Measurements from ENCODE around the gene SDK2.
A peak's percentile ranks its signal among the peaks of the same experiment; 100 is the strongest.

Gene SDK2

DNA sequence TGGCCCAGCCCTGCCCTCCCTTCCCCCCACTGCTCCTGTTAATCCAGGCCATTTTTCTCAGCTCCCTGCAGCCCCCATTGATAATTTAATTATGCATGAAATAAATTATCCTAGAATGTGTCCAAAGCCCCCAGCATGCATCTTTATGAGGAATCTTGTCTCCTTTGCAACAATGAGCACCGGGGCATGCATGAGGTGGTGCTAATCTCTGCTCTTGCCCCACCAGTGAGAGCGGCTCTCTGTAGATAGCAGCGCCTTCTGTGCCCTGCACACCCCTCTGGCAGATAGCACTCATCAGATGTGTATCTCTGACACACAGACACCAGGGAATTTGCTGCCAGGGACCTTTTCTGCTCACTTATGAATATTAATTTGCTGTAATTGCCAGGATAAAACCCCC lies 192.2 kb downstream of the SDK2 start:
- DNase-seq (ENCODE audit: low spot score): no peak

DNA sequence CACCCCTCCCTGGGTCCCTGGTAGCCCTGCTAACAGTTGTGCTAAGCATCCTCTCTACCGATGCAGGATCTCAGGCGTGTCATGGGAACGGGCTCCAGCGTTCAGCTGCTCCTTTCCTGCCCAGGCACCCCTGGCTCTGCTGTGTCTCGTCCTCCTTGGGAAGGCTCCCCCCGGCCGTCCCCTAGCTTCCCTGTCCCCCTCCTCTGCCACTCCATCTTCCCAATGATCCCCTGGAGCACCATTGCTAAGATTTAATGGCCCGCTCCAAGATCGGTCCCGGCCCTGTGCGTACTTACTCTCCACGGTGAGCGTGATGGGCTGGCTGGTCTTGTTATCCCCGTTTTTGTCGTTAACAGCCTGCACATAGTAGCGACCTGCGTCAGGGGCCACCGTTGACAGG lies 196.9 kb downstream of the SDK2 start:
- DNase-seq (ENCODE audit: low spot score): no peak

DNA sequence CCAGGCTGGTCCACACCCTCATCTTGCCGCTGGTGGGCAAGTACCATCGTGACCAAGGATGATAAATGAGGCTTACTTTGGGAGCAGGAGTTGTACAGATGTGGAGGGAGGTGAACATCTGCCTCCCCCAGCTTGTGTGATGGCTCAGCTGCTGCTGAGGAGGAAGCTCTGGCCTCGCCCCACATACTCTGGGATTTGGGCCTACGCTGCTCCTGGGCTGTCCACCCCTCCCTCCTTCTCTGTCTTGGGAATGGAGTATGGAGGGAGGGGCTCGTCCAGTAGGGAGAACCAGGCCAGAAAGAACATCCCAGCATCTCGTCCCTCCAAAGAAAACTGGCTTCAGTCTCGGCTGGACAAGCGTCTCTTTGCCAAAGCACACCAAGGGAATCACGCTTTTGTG lies 197.6 kb downstream of the SDK2 start:
- no peak for DNase-seq (ENCODE audit: low spot score)

DNA sequence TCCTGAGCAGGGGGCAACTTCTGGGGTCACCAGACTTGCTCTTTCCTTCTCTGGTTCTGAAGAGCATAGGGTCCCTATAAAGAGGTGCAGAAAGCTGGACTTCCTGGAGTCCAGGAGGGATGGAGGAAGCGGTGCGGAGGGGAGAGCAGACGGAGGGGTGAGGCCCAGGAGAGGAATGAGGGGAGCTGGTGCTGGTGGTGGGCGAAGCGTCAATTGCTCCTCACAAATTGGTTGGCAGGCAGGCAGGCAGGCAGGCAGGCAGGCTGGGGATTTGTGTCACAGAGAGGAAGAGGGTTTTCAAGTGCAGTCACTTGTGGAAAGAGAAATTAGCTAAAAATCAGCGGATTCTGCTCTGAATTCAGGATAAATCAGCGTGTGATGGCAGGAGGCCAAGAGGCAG lies 198.8 kb downstream of the SDK2 start:
- DNase-seq (ENCODE audit: low spot score): no peak

DNA sequence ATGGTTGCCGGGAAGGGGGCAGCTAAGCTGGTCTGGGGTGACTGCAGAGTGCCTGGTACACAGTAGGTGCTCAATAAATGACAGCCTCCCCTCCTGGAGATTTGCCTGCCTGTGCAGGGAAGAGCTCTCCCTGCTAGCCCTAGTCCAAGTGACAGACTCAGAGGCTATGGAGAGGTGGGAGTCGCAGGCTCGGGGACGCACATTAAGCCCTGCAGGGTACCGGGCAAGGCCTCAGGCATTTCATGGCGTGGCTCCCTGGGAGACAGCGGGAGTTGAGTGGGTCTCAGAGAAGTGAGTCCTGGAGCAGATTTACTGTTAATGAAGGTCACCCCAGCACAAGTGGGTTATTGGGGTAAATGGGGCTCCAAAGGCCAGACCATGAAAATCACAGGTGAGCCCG lies 200.2 kb downstream of the SDK2 start:
- no peak for DNase-seq (ENCODE audit: low spot score)

DNA sequence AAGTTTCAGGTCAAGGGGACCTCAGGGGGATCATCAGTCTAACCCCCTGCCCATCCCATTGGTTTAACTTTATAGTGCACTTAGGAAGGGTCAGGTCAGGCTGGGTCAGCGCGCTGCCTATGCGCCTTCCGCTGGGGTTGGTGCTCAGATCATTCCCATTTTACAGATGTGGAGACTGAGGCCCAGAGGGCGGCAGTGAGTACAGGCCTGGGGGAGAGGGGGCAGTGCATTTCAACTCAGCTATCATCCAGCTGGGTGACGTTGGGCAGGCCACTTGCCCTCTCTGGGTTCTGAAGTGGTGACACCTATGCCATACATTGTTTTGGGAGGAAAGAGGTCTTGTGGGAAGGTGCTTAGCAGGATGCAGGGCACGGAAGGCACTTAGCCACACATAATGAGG lies 204.6 kb downstream of the SDK2 start:
- DNase-seq (ENCODE audit: low spot score): no peak

DNA sequence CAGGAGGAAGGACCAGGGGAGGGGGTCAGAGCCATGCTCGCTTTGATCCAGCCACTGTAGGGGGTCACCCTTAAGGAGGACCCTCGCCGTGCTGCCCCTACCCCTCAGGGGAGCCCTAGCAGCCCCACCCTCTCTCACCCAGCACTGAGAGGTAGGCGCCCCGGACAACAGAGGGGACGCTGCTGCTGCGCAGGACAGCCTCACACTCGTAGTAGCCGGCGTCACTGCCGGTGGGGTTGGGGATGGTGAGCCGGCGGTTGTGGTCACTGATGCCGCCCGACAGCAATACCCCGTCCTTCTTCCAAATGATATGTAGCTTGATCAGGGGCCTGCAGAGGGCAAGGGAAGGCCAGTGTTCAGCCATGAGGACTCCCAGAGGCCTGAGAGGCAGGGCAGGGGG lies 206.4 kb downstream of the SDK2 start:
- DNase-seq (ENCODE audit: low spot score): no peak

DNA sequence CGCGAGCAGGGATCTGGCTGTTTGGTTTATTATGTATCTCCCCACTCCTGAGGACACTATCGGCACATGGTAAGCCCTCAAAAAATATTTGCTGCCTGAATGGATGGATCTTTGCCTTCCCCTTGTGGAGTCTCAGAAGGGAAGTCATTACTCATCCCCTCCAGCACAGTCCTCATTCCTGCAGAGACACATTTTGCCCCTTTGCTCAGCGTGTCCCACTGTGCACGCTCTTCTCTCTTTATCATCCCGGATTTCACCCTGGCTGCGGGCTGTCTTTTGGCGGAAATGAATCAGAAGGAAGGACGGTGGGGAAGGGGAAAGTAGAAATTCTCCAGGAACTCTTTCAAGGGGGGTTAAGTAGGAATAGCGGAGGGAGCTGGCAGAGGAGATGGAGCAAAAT lies 207.3 kb downstream of the SDK2 start:
- no peak for DNase-seq (ENCODE audit: low spot score)

DNA sequence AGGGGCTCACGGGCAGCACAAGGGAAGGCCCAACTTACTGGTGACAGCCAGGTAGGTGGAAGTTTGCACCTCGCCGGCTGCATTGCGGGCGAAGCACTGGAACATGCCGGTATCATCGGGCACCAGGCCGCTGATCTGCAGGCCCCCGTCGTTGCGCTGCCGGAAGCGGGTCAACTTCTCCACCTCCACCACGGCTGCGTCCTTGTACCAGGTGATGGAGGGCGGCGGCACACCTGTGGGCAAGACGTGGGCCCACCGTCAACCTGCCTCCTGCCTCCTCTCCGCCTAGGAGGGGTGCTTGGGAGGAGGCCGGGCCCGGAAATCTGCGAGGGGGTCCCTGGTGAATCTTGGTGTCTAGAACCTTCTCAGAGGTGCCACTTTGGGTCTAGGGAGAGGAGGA lies 208.8 kb downstream of the SDK2 start:
- DNase-seq (ENCODE audit: low spot score): no peak

DNA sequence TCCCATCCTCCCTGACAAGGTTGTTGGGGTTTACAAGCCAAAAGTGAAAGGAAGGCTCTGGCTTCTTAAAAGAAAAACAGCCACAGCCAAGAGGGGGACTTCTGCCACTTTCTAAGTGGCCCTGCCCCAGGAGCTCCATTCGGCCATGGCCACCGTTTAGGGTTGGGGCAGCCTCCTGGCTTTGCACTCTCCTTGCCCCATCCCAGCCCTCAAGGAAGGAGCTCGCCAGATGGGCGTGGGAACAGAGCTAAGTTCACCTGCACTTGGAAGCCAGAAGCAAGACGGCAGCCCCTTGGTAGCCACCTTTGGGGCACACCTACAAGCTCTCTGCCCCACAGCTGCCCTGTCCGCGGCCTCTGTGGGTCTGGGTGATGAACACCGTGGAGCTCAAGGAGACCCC lies 210.1 kb downstream of the SDK2 start:
- DNase-seq (ENCODE audit: low spot score): no peak

DNA sequence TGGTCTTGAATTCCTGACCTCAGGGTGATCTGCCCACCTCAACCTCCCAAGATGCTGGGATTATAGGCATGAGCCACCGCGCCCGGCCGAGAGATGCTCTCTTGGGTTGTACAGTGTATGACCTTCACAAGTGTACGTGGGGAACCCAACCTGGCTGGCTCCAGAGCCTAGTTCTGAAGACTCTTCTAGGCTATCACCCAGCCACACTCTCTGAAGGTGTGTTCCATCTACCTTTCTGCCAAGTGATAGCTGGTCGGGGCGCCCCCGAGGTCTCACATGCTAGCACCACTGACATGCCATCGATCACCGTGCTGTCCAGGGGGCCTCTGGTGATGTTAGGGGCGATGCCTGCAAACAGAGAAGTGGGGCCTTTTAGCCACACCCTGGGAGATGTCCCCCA lies 210.7 kb downstream of the SDK2 start:
- DNase-seq (ENCODE audit: low spot score): no peak

DNA sequence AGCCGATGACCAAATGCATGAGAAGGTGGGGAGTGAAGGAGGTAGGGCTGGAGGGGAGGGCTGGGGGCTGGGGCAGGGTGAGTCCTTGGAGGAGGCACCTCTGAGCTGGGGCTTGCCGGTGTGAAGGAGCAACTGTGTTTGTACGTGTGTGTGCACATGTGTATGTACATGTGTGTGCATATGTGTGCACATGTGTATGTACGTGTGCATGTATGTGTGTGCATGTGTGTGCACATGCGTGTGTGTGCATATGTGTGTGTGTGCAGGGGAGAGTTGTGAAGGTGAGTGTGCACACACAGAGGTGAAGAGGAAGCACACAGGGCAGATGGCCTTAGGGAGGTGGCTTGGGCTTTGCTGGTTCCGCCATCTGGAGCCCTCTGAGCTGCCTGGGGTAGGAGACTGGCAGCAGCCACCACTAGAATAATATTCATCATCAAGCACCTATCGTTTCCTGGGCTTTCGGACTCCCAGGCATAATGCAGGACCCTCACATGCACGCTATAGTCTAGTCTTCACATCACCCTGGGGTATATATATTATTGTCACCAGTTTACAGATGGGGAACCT lies 211.5 kb downstream of the SDK2 start:
- no peak for DNase-seq (ENCODE audit: low spot score)

DNA sequence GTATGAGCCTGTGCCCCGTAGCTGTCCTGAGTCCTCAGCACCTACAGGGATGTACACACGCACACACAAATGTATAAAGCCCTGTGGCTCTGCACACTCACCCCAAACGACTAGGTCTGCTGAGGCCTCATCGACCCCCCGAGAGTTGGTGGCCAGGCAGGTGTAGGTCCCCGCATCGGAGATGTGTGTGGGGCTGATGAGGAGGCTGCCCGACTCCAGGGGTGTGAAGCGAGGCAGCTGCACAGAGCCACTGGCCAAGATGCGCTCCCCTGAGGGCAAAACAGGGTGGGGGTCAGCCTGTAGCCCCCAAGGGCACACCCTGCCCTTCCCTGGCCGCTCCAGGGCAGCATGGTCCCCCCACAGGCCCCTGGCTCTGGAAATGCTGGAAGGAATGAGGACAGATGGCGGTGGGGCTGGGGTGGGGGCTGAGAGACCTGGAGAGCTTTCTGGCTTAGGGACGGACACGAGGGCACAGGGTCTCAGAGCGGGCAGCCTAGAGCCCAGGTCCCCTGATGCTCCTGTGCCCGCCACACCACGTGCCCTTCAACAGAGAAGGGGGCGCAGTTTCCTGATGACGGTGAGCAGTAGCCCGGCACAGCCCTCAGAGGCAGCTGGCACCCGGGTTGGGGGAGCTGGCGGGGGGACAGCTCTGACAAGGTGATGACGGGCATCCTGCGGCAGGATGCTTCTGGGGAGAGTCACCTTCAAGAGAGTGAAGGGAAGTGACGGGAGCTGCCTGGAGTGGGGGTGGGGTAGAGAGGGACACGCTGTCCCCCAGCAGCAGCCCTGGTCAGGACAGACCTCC lies 212.6 kb downstream of the SDK2 start:
- DNase-seq (ENCODE audit: low spot score): no peak

DNA sequence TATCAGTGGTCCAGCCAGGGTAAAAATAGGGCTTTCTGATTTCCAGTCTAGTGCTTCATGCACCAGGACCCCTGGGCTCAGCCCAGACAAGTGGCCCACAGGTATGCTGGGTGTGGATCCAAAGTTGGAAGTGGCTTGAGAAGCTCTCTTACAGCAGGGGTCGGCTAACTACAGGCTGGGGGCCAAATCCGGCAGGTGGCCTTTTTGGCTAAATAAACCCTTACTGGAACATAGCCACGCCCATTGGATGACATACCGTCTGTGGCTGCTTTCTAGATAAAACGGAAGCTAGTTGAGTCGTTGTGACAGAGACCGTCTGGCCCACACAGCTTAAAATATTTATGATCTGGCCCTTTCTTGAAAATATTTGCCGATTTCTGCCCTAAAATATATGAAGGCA lies 213.4 kb downstream of the SDK2 start:
- no peak for DNase-seq (ENCODE audit: low spot score)

DNA sequence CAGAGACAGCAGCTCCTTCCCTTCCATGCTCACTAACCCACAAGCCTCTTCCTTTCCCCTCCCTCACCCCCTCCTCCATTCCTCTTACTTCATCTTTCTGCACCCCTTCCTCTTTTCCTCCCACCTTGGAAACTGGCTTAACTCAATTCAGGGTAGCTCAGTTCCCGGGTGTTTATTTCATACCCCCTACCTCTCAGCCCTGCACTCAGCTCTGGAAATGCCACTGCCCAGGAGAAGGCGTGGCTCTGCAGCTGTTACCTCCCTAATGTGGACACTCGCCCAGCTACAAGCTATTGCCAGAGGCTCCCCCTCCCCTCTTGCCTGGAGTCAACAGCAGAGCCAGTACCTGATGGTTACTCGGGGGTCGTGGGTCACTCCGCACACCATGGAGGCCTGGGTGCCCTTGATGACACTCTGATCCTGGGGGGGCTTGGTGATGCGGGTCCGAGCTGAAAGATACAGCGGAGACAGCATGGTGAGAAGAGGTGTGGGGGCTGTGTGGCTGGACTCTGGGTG lies 214.0 kb downstream of the SDK2 start:
- no peak for DNase-seq (ENCODE audit: low spot score)

DNA sequence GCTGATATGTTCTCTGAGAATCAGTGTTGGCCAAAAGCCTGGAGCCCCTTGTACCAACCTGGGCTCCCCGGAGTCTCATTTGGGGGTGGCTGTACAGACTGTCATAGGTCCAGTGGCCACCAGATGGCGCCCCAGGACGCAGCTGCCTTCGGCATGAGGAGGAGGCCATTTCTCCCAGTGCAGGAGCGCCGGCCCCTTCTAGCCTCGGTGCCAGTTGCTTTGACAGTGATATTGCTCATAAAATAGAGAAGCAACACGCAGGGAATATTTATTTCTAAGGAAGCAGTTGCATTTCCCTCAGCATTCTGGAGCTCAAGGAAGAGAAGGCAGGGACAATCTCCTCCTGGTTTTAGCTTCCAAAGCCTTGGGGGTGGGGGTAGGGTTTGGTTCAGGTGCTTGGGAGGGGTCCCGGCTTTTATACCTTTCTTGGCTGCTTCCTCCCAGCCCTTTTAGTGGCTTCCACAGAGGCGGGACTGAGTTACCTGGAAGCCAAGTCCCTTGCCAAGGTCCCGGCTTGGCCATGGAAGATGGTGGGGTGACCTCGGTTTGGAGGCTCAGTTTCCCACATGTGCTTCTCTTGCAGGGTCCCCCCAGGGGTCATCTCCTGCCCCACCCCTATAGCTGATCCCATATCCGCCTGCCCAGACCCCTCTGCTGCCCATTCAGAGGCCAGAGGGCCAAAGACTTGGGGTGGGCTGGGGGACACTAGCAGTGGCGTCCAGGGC lies 214.6 kb downstream of the SDK2 start:
- DNase-seq (ENCODE audit: low spot score): peak; percentile 87

DNA sequence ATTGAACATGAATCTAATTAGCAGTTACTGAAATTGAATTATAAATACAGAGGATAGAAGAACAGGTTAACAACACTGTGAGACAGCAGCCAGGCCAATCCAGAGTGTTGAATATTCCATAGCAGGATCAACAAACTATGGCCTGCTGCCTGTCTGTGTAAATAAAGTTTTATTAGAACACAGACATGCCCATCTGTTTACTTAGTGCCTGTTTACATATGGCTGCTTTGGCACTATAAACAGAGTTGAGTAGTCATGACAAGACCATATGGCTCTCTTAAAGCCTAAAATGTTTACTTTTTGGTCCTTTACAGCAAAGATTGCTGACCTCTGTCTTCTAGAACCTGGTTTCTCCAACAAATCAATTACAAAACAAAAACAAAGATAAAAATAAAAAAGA lies 217.0 kb downstream of the SDK2 start:
- DNase-seq (ENCODE audit: low spot score): no peak

DNA sequence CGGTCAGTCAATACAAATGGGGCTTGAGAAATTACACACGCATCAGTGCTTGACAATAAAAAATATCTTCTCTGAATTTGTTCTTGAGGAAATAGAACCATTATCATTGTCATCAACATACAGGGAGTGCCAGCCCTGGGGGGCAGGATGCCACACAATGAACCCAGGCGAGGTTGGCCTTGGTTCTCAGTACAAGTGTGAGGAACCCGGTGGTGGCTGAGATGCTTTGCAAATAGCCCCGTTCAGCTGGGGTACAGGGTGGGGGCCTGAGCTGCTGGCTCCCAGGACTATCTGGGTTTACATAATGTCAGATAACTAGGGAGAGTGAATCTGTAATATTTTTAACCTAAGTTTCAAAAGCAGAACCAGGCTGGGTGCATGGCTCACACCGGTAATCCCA lies 219.7 kb downstream of the SDK2 start:
- no peak for DNase-seq (ENCODE audit: low spot score)

DNA sequence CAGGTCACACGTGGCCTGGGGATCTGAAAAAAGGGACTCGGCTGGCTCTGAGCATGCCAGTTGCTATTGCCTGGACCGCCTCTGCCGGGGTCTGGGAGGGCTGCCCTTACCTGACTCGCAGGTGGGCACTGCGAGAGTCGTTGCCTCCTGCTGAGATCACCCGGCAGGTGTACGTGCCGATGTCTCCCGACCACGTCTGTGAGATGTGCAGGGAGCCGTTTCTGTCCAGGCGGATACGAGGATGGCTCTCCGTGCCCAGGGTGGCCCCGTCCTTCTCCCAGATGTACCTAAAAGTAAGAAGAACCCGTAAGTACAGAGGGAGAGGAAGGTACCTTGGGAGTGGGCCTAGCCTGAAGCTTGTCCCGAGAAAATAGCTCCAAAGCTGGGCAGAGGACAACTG lies 220.4 kb downstream of the SDK2 start:
- no peak for DNase-seq (ENCODE audit: low spot score)

DNA sequence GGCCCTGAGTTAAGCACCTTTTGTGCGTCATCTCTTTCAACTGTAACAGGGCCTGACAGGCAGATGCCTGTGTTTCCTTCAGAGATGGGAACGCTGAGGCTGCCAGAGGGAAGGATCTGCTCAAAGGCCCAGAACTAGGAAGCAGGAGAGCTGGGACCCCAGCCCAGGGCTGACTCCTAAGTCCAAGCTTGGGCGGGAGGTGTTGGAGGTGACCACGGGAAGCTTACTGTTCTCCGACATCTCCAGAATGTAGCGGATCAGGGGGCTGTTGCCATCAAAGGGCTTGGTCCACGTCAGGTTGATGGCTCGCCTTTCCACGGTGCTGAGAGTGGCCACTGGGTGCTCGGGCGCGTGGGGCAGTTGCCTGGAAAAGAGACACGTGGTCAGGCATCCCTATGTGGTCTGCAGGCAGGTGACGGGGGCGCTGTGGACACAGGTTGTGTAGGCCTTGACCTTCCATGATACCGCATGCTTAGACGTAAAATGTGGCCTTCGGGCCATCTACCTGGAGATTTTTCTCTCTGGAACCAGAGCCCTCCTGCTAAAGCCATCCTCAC lies 221.0 kb downstream of the SDK2 start:
- DNase-seq (ENCODE audit: low spot score): no peak

DNA sequence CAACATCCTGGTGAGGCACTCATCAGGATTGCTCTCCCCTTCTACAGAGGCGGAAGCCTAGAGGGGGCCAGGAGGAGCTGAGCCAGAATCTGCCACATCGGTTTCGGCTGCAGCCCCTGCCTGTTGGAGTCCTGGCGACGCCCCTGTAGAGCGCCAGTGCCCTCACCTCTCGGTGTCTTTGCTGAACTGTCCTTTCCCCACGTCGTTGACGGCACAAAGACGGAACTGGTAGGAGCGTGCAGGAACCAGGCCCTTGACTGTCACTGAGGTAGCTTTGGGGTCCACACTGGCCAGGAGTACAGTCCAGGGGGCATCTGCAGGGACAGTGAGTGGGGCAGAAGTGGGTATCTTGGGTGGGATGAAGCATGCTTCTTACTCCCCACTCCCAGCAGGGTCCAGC lies 222.1 kb downstream of the SDK2 start:
- DNase-seq (ENCODE audit: low spot score): no peak

DNA sequence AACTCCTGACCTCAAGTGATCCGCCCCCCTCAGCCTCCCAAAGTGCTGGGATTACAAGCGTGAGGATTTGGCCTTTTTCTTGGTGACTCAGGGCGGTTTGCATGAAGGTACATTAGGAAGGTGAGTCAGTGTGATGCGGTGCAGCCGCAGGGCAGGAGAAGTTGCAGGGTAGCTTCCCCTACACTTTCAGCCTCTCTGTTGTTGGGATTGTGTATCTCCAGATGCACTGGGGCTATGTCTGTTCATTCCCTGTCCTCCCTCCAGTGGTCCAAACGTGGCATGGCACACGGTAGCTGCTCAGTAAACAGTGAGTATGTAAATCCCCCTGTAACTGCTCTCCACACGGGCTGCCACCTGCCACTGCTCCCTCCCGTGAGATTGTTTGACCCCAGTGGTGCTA lies 223.3 kb downstream of the SDK2 start:
- no peak for DNase-seq (ENCODE audit: low spot score)

DNA sequence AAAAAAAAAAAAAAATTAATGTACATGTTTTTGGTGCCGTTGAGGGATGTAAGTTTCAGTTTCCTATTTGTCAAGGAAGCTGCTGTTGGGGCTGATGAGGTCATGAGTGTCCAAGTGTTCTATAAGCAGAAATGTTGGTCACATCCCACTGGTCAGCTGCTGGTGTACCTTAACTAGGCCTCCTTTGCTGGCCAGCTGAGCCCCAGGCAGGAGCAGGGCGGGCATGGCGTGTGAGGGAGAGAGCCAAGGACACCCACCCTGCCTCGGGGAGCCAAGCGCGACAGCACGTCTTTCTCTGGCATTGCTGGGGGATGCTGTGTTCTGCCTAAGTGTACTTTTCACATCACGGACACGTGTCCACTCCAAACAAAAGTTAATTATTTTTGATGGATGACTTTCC lies 224.4 kb downstream of the SDK2 start:
- DNase-seq (ENCODE audit: low spot score): no peak
